Thoracic aorta endothelial cell (primary cell): Measurements from ENCODE around the gene VPS45. TPM values are rescaled to one million over a fixed set of nuclear protein-coding genes. Genes with fewer than 3 reads are reported as not detected.

Source experiments
- total RNA-seq: library from RNA; depleted of rRNA; stranded (reverse); fragments of >200 nt; gene quantifications from 2 replicates; pipeline ENCODE4 v1.2.3, GENCODE V29; 2012

VPS45 gene
- 35.4 and 42.6 TPM in 2 replicates for total RNA-seq

GRCh38 chr1:150067184-150068108 is at the start of gene VPS45:
TSS of gene VPS45 (plus strand) at chr1:150067776. CDS start at chr1:150067858, 82 bp downstream.

GRCh38 chr1:150149271-150150132 is 81.9 kb downstream of the VPS45 start, which contains the start of gene PLEKHO1:
TSS of gene PLEKHO1 (plus strand) at chr1:150149916. CDS start at chr1:150150258, 342 bp downstream.

Other genes with a start within 250 kb of the VPS45 start
- 5.3 and 7.4 TPM in 2 replicates for gene BOLA1, start 168.2 kb upstream of the VPS45 start, total RNA-seq
- gene SV2A, start 149.9 kb upstream of the VPS45 start, total RNA-seq: 0.66 and 2.9 TPM in 2 replicates
- 21.5 and 23.1 TPM in 2 replicates for gene SF3B4, start 140.0 kb upstream of the VPS45 start, total RNA-seq
- 6.9 and 8.8 TPM in 2 replicates for gene MTMR11, start 130.9 kb upstream of the VPS45 start, total RNA-seq
- 19.0 and 22.3 TPM in 2 replicates for gene OTUD7B, start 57.0 kb upstream of the VPS45 start, total RNA-seq
- gene PLEKHO1, start 82.1 kb downstream of the VPS45 start, total RNA-seq: 28.6 and 33.2 TPM in 2 replicates
- 55.9 and 71.2 TPM in 2 replicates for gene ANP32E, start 168.3 kb downstream of the VPS45 start, total RNA-seq
- gene CA14, start 190.0 kb downstream of the VPS45 start, total RNA-seq: not detected in 2 replicates
- gene APH1A, start 201.2 kb downstream of the VPS45 start, total RNA-seq: 130 and 136 TPM in 2 replicates
- 38.0 and 46.5 TPM in 2 replicates for gene C1orf54, start 205.0 kb downstream of the VPS45 start, total RNA-seq
- gene CIART, start 214.8 kb downstream of the VPS45 start, total RNA-seq: 0.93 and 1.1 TPM in 2 replicates
- 29.9 and 30.6 TPM in 2 replicates for gene MRPS21, start 226.1 kb downstream of the VPS45 start, total RNA-seq